Fibroblast of the conjunctiva (primary cell): ENCODE measurements around the gene ARHGAP32.
"Not testable (repeated sequence)": the region's sequence is repeated elsewhere in the genome, so short reads cannot be mapped to it uniquely, and the experiment has no call there.

ENCODE experiments used
- DNase-seq: peaks from one replicate; pipeline ENCODE4 v3.0.0-alpha.2; 2010; ENCODE audit warnings: low read depth

The ARHGAP32 gene

GRCh38 chr11:128931668-128932067 is 260.5 kb downstream of the ARHGAP32 start:
- DNase-seq: no peak

GRCh38 chr11:128931066-128931465 is 261.1 kb downstream of the ARHGAP32 start:
- no peak for DNase-seq

- no peak for DNase-seq
Measured at GRCh38 chr11:128929991-128930390, 262.1 kb downstream of the ARHGAP32 start.

GRCh38 chr11:128929468-128929867 is 262.7 kb downstream of the ARHGAP32 start:
- DNase-seq: no peak

GRCh38 chr11:128928400-128928799 is 263.7 kb downstream of the ARHGAP32 start:
- no peak for DNase-seq

GRCh38 chr11:128927683-128928336 is 264.3 kb downstream of the ARHGAP32 start:
- no peak for DNase-seq

- no peak for DNase-seq
Measured at GRCh38 chr11:128927108-128927461, 265.0 kb downstream of the ARHGAP32 start.

- DNase-seq: no peak
Measured at GRCh38 chr11:128926437-128927107, 265.6 kb downstream of the ARHGAP32 start.

GRCh38 chr11:128926000-128926399 is 266.1 kb downstream of the ARHGAP32 start:
- no peak for DNase-seq

- no peak for DNase-seq
Measured at GRCh38 chr11:128925250-128925600, 266.9 kb downstream of the ARHGAP32 start.

GRCh38 chr11:128924510-128925249 is 267.4 kb downstream of the ARHGAP32 start:
- no peak for DNase-seq

GRCh38 chr11:128924104-128924503 is 268.0 kb downstream of the ARHGAP32 start:
- DNase-seq: no peak

GRCh38 chr11:128921793-128922192 is 270.3 kb downstream of the ARHGAP32 start:
- no peak for DNase-seq

- DNase-seq: no peak
Measured at GRCh38 chr11:128920666-128921065, 271.5 kb downstream of the ARHGAP32 start.

- not testable (repeated sequence) for DNase-seq
Measured at GRCh38 chr11:128919635-128920034, 272.5 kb downstream of the ARHGAP32 start.

- no peak for DNase-seq
Measured at GRCh38 chr11:128919216-128919615, 272.9 kb downstream of the ARHGAP32 start.

- no peak for DNase-seq
Measured at GRCh38 chr11:128917144-128917724, 274.9 kb downstream of the ARHGAP32 start.

- DNase-seq: no peak
Measured at GRCh38 chr11:128916681-128917080, 275.4 kb downstream of the ARHGAP32 start.

GRCh38 chr11:128916037-128916572 is 276.0 kb downstream of the ARHGAP32 start:
- DNase-seq: no peak

- DNase-seq: no peak
Measured at GRCh38 chr11:128915149-128915521, 277.0 kb downstream of the ARHGAP32 start.
